Astrocyte (in vitro differentiated cells and primary cell): ENCODE data around the gene PTPRCAP. TPM values are rescaled to one million over a fixed set of nuclear protein-coding genes. Genes with fewer than 3 reads are reported as not detected.

Experiments
- DNase-seq: peaks from one replicate; pipeline ENCODE4 v3.0.0-alpha.2; 2010; ENCODE audit warnings: low read depth
- FAIRE-seq: peaks from 2 replicates; lab custom pipeline; 2011; peaks lifted over from hg19 to GRCh38; lab: Jason Lieb, UNC
- H2AFZ ChIP-seq: 2 replicates; pipeline ENCODE4 v1.6.0; 2012; ENCODE audit warnings: low read depth, low read length, inconsistent platforms
- H3K27ac ChIP-seq: 2 replicates; pipeline ENCODE4 v1.5.1; 2011; ENCODE audit warnings: low read depth, low read length, inconsistent platforms
- H3K27me3 ChIP-seq: 2 replicates; pipeline ENCODE4 v1.6.0; 2011; ENCODE audit warnings: low read length, inconsistent platforms; ENCODE audit not compliant: insufficient read depth
- H3K36me3 ChIP-seq: 2 replicates; pipeline ENCODE4 v1.5.1; 2011; ENCODE audit warnings: low read length, inconsistent platforms; ENCODE audit not compliant: insufficient read depth
- H3K4me1 ChIP-seq: 2 replicates; pipeline ENCODE4 v1.5.1; 2011; ENCODE audit warnings: low read length, inconsistent platforms; ENCODE audit not compliant: insufficient read depth
- H3K4me2 ChIP-seq: 2 replicates; pipeline ENCODE4 v1.6.0; 2012; ENCODE audit warnings: low read length, inconsistent platforms
- H3K4me3 ChIP-seq: 2 replicates; pipeline ENCODE4 v1.5.1; 2011; ENCODE audit warnings: low read depth, mild to moderate bottlenecking, low read length, inconsistent platforms; ENCODE audit not compliant: insufficient read depth
- H3K79me2 ChIP-seq: 2 replicates; pipeline ENCODE4 v1.6.0; 2012; ENCODE audit warnings: mild to moderate bottlenecking, low read length, inconsistent platforms; ENCODE audit not compliant: insufficient read depth
- H3K9ac ChIP-seq: 2 replicates; pipeline ENCODE4 v1.6.0; 2012; ENCODE audit warnings: mild to moderate bottlenecking, low read length, inconsistent platforms
- H3K9me3 ChIP-seq: 2 replicates; pipeline ENCODE4 v1.5.1; 2012; ENCODE audit warnings: low read depth, mild to moderate bottlenecking, low read length, inconsistent platforms; ENCODE audit not compliant: insufficient read depth
- H4K20me1 ChIP-seq: 2 replicates; pipeline ENCODE4 v1.6.0; 2012; ENCODE audit warnings: low read length, inconsistent platforms; ENCODE audit not compliant: insufficient read depth
- H3K27ac Mint-ChIP-seq: one replicate; pipeline ENCODE4 v1.8.0; 2021; ENCODE audit warnings: mild to moderate bottlenecking, mixed read lengths; ENCODE audit not compliant: unreplicated experiment
- H3K27me3 Mint-ChIP-seq: one replicate; pipeline ENCODE4 v1.8.0; 2021; ENCODE audit warnings: low read depth, mixed read lengths; ENCODE audit not compliant: unreplicated experiment
- H3K36me3 Mint-ChIP-seq: one replicate; pipeline ENCODE4 v1.8.0; 2021; ENCODE audit warnings: low read depth, mixed read lengths; ENCODE audit not compliant: unreplicated experiment
- H3K4me1 Mint-ChIP-seq: one replicate; pipeline ENCODE4 v1.8.0; 2021; ENCODE audit warnings: low read depth, mixed read lengths; ENCODE audit not compliant: unreplicated experiment
- H3K4me3 Mint-ChIP-seq: one replicate; pipeline ENCODE4 v1.8.0; 2021; ENCODE audit warnings: mild to moderate bottlenecking, moderate library complexity, mixed read lengths; ENCODE audit not compliant: unreplicated experiment
- H3K9me3 Mint-ChIP-seq: one replicate; pipeline ENCODE4 v1.8.0; 2021; ENCODE audit warnings: mild to moderate bottlenecking, mixed read lengths; ENCODE audit not compliant: unreplicated experiment
- CTCF ChIP-seq: IDR thresholded peaks from 2 replicates; pipeline ENCODE4 v1.5.1; 2011; ENCODE audit warnings: low read depth, mild to moderate bottlenecking, inconsistent platforms, low read length, moderate library complexity; ENCODE audit not compliant: insufficient read depth
- EZH2 ChIP-seq: IDR thresholded peaks from 2 replicates; pipeline ENCODE4 v1.6.1; 2012; ENCODE audit warnings: mild to moderate bottlenecking, low read length, inconsistent platforms; ENCODE audit not compliant: insufficient read depth
- total RNA-seq: library from RNA; stranded (reverse); gene quantifications from 2 replicates; pipeline ENCODE4 v1.2.1, GENCODE V29; 2021

Gene PTPRCAP
- total RNA-seq, 1 donor from 2014 or later: 1.7 TPM

DNA sequence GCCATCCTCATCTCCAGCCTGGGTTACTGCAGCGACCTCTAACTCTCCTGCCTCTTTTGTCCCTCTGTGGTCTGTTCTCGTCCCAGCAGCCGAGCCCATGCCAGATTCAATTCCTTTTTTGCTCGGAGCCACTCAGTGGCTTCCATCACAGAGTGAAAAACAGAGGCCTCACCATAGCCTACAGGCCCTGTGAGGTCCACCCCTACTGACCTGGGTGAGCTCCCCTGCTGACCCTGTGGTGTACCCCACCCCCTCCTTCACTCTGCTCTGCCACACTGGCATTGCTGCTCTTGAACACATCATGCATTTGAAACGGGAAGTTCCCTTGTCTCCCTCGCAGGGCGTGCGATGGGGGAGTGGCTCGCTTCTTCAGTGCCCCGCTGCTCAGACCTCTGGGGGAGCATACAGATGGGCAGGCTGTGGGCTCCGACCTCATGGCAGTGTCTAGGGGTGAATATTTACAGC, 47.4 kb upstream of the PTPRCAP start:
- TF ChIP-seq EZH2: no peak
- no peak for TF ChIP-seq CTCF
- H4K20me1 ChIP-seq: peaks cover 24% of the 10 kb centered on the region
- peaks cover 6% of the 10 kb centered on the region for H3K4me1 Mint-ChIP-seq
- no peaks in the 10 kb centered on the region for H3K36me3 ChIP-seq
- peak overlapping the region; percentile 79 for H3K4me3 Mint-ChIP-seq
- H3K9ac ChIP-seq: no peak overlapping the region
- H3K27ac Mint-ChIP-seq: no peak overlapping the region
- peaks cover 28% of the 10 kb centered on the region for H3K79me2 ChIP-seq
- H3K4me2 ChIP-seq: no peak overlapping the region
- no peak overlapping the region for H3K4me3 ChIP-seq
- DNase-seq: no peak
- no peaks in the 10 kb centered on the region for H3K27me3 ChIP-seq
- H2AFZ ChIP-seq: no peak overlapping the region
- no peaks in the 10 kb centered on the region for H3K27me3 Mint-ChIP-seq
- no peaks in the 10 kb centered on the region for H3K9me3 ChIP-seq
- no peak for FAIRE-seq
- no peak overlapping the region for H3K27ac ChIP-seq
- peaks cover 24% of the 10 kb centered on the region for H3K36me3 Mint-ChIP-seq
- peaks cover 2% of the 10 kb centered on the region for H3K9me3 Mint-ChIP-seq
- H3K4me1 ChIP-seq: peaks cover 11% of the 10 kb centered on the region

- no peaks in the 10 kb centered on the region for H3K9me3 ChIP-seq
- DNase-seq (no peak), FAIRE-seq (no peak)
- no peaks in the 10 kb centered on the region for H3K27me3 ChIP-seq
- peak overlapping the region; percentile 95 for H3K4me3 Mint-ChIP-seq
- no peak overlapping the region for H3K4me3 ChIP-seq
- H4K20me1 ChIP-seq: peaks cover 20% of the 10 kb centered on the region
- H3K36me3 ChIP-seq: no peaks in the 10 kb centered on the region
- H3K36me3 Mint-ChIP-seq: peaks cover 19% of the 10 kb centered on the region
- no peaks in the 10 kb centered on the region for H3K27me3 Mint-ChIP-seq
- TF ChIP-seq CTCF: no peak
- H3K79me2 ChIP-seq: peaks cover 28% of the 10 kb centered on the region
- H3K9ac ChIP-seq: no peak overlapping the region
- peaks cover 2% of the 10 kb centered on the region for H3K9me3 Mint-ChIP-seq
- no peak overlapping the region for H2AFZ ChIP-seq
- H3K27ac Mint-ChIP-seq: no peak overlapping the region
- peak overlapping the region; percentile 86 for H3K4me2 ChIP-seq
- H3K4me1 ChIP-seq: peaks cover 11% of the 10 kb centered on the region
- no peak overlapping the region for H3K27ac ChIP-seq
- H3K4me1 Mint-ChIP-seq: peaks cover 4% of the 10 kb centered on the region
Observed at GRCh38 chr11:67483831-67484665, 46.6 kb upstream of the PTPRCAP start.
